Stimulated activated naive CD8-positive, alpha-beta T cell treated with anti-CD3 and anti-CD28 coated beads, Interleukin-15, Interleukin-2, amounts not matched to agents 100 ng/mL and 50 ng/mL, for 24 hours (primary cell): ENCODE data around the gene AURKAIP1.
A peak's percentile ranks its signal among the peaks of the same experiment; 100 is the strongest.

ENCODE experiments used
- H3K27ac Mint-ChIP-seq: one replicate; pipeline ENCODE4 v1.8.0; 2021; ENCODE audit warnings: mild to moderate bottlenecking, mixed read lengths
- H3K27me3 Mint-ChIP-seq: one replicate; pipeline ENCODE4 v1.8.0; 2021; ENCODE audit warnings: mixed read lengths
- H3K36me3 Mint-ChIP-seq: one replicate; pipeline ENCODE4 v1.8.0; 2021; ENCODE audit warnings: low read depth, mixed read lengths
- H3K4me1 Mint-ChIP-seq: one replicate; pipeline ENCODE4 v1.8.0; 2021; ENCODE audit warnings: low read depth, mixed read lengths
- H3K4me3 Mint-ChIP-seq: one replicate; pipeline ENCODE4 v1.8.0; 2021; ENCODE audit warnings: mild to moderate bottlenecking, mixed read lengths
- H3K9me3 Mint-ChIP-seq: one replicate; pipeline ENCODE4 v1.8.0; 2021; ENCODE audit warnings: mixed read lengths

AURKAIP1 gene

GRCh38 chr1:1364266-1364665, 10.7 kb downstream of the AURKAIP1 start:
- H3K4me3 Mint-ChIP-seq: no peak overlapping the region
- H3K36me3 Mint-ChIP-seq: no peaks in the 10 kb centered on the region
- no peak overlapping the region for H3K27ac Mint-ChIP-seq
- H3K9me3 Mint-ChIP-seq: no peaks in the 10 kb centered on the region
- peaks cover 2% of the 10 kb centered on the region for H3K4me1 Mint-ChIP-seq
- peaks cover 4% of the 10 kb centered on the region for H3K27me3 Mint-ChIP-seq

DNA sequence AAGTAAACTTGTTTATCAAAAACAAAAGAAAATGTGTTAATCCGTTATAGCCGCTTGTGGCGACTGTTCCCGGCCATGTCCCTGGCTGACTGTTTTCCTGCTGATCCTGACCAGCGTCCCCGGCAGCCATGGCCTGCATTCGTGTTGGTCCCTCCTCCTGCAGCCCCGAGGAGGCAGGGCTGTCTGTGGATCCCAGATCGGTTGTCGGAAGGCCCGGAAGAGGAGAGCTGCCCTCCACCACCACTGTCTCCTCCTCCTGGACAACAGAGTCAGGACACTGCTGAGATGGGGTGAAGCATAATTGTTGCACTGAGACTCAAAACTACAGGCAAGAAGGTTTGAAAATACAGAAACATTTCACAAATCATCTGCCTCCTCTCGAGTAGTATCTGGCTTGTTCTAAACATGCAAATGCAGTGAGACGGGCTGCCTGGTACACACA, 13.0 kb downstream of the AURKAIP1 start:
- Mint-ChIP-seq H3K36me3 (no peaks in the 10 kb centered on the region), H3K27me3 (peaks cover 4% of the 10 kb centered on the region), H3K27ac (no peak overlapping the region), H3K4me3 (no peak overlapping the region), H3K9me3 (no peaks in the 10 kb centered on the region), H3K4me1 (peaks cover 14% of the 10 kb centered on the region)

- no peaks in the 10 kb centered on the region for H3K9me3 Mint-ChIP-seq
- H3K4me3 Mint-ChIP-seq: no peak overlapping the region
- no peak overlapping the region for H3K27ac Mint-ChIP-seq
- H3K4me1 Mint-ChIP-seq: peaks cover 14% of the 10 kb centered on the region
- peaks cover 4% of the 10 kb centered on the region for H3K27me3 Mint-ChIP-seq
- no peaks in the 10 kb centered on the region for H3K36me3 Mint-ChIP-seq
Observed at GRCh38 chr1:1361233-1361981, 13.6 kb downstream of the AURKAIP1 start.

- H3K27me3 Mint-ChIP-seq: peaks cover 4% of the 10 kb centered on the region
- no peak overlapping the region for H3K4me3 Mint-ChIP-seq
- no peaks in the 10 kb centered on the region for H3K36me3 Mint-ChIP-seq
- H3K4me1 Mint-ChIP-seq: peaks cover 14% of the 10 kb centered on the region
- no peaks in the 10 kb centered on the region for H3K9me3 Mint-ChIP-seq
- H3K27ac Mint-ChIP-seq: no peak overlapping the region
Observed at GRCh38 chr1:1360506-1361169, 14.4 kb downstream of the AURKAIP1 start.

DNA sequence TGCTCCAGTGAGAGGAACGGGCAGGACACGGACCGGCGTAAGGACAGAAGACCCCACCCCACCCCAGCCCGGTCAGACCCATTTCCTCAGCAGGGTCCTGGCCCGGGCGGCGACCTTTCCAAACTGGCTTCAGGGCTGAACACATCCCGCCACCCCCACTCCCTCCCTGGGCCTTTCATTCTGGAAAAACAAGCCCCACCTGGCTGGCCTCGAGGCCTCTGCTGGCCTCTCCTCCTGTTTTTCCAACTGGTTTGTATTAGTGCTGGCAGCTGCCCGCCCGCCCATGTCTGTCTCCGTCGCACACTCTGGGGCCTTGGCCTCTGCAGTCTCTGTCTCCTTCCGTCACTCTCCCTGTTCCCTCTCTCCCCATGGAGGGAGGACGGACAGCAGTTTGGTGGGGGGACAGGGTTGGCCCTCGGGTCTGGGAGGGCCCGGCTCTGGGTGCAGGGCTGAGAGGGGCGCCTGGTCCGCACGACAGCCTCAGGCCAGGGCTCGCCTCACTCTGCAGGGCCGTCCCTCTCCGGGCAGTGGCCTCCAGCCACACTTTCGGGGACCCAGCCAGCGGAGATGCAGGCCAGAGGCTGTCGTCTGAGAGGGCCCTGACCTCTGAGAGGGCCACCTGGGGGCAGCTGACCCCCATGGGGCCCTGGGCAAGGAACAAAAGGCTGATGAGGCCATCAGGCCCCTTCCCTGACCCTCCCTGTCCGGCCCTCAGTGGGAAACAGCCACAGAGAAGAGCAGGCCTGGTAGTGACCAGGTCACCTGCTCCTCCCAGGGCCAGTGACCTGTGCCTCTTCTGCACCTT, 15.1 kb downstream of the AURKAIP1 start:
- Mint-ChIP-seq H3K27ac (no peak overlapping the region), H3K4me3 (no peak overlapping the region), H3K4me1 (peaks cover 14% of the 10 kb centered on the region), H3K27me3 (peaks cover 4% of the 10 kb centered on the region), H3K36me3 (no peaks in the 10 kb centered on the region), H3K9me3 (no peaks in the 10 kb centered on the region)

GRCh38 chr1:1359308-1359663, 15.7 kb downstream of the AURKAIP1 start:
- Mint-ChIP-seq H3K9me3 (no peaks in the 10 kb centered on the region), H3K27ac (peak overlapping the region; percentile 16), H3K4me1 (peaks cover 14% of the 10 kb centered on the region), H3K27me3 (peaks cover 5% of the 10 kb centered on the region), H3K4me3 (no peak overlapping the region), H3K36me3 (no peaks in the 10 kb centered on the region)

GRCh38 chr1:1358433-1359271, 16.4 kb downstream of the AURKAIP1 start, which contains the start of gene MXRA8:
Gene MXRA8 (minus strand): TSS chr1:1358555. CDS start chr1:1358504, 51 bp downstream.
- Mint-ChIP-seq H3K4me1 (peaks cover 14% of the 10 kb centered on the region), H3K4me3 (no peak within 1 kb of the TSS), H3K27me3 (peaks cover 11% of the 10 kb centered on the region), H3K36me3 (no peaks in the 10 kb centered on the region), H3K9me3 (no peaks in the 10 kb centered on the region), H3K27ac (peak within 1 kb of the TSS; percentile 16)

DNA sequence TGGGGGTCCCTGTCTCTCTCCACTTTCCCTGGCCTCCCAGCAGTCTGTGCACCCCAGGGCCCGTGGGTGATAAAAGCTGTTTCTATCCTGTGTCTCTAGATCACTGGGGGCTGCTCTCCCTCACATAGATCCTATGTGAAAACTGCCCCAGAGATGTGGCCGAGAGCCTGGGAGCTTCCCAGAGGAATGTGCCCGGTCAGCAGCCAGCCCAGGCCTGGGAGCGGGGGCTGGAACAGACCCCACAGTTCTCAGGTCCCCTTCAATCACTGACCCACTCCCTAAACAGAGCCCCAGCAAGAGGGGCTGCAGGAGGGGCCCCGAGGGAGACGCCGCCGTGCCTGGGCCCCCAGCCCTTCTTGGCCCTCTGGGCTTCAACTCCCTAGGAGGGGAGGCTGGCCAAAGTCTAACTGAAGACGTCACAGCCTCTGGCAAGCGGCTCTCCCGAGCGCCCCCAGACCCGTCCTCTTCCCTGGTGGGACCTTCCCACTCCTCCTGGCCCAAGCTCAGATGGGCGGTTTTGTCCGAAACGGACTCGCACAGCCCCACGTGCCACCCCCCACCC, 17.1 kb downstream of the AURKAIP1 start:
- Mint-ChIP-seq H3K4me1 (peaks cover 14% of the 10 kb centered on the region), H3K4me3 (no peak overlapping the region), H3K27ac (no peak overlapping the region), H3K36me3 (no peaks in the 10 kb centered on the region), H3K9me3 (no peaks in the 10 kb centered on the region), H3K27me3 (peaks cover 13% of the 10 kb centered on the region)

- Mint-ChIP-seq H3K27me3 (peaks cover 21% of the 10 kb centered on the region), H3K27ac (no peak overlapping the region), H3K4me3 (no peak overlapping the region), H3K36me3 (no peaks in the 10 kb centered on the region), H3K4me1 (peaks cover 24% of the 10 kb centered on the region), H3K9me3 (no peaks in the 10 kb centered on the region)
Observed at GRCh38 chr1:1356796-1357401, 18.1 kb downstream of the AURKAIP1 start.

- Mint-ChIP-seq H3K9me3 (no peaks in the 10 kb centered on the region), H3K4me3 (no peak overlapping the region), H3K36me3 (no peaks in the 10 kb centered on the region), H3K4me1 (peaks cover 24% of the 10 kb centered on the region), H3K27ac (no peak overlapping the region), H3K27me3 (peaks cover 21% of the 10 kb centered on the region)
Observed at GRCh38 chr1:1356166-1356795, 18.7 kb downstream of the AURKAIP1 start.

- Mint-ChIP-seq H3K36me3 (no peaks in the 10 kb centered on the region), H3K27ac (no peak overlapping the region), H3K4me1 (peaks cover 24% of the 10 kb centered on the region), H3K4me3 (no peak overlapping the region), H3K27me3 (peaks cover 17% of the 10 kb centered on the region), H3K9me3 (no peaks in the 10 kb centered on the region)
Observed at GRCh38 chr1:1355416-1355815, 19.6 kb downstream of the AURKAIP1 start.

- Mint-ChIP-seq H3K4me3 (no peak overlapping the region), H3K27ac (no peak overlapping the region), H3K4me1 (peaks cover 24% of the 10 kb centered on the region), H3K9me3 (no peaks in the 10 kb centered on the region), H3K27me3 (peaks cover 17% of the 10 kb centered on the region), H3K36me3 (no peaks in the 10 kb centered on the region)
Observed at GRCh38 chr1:1354271-1355247, 20.4 kb downstream of the AURKAIP1 start.
